ENCODE data around the gene UBN2. TPM values are rescaled to one million over a fixed set of nuclear protein-coding genes. Genes with fewer than 3 reads are reported as not detected.

The UBN2 gene
- total RNA-seq, 4 donors from 2014 or later, result 3.6 to 40.5 (median 17.5) TPM

DNA sequence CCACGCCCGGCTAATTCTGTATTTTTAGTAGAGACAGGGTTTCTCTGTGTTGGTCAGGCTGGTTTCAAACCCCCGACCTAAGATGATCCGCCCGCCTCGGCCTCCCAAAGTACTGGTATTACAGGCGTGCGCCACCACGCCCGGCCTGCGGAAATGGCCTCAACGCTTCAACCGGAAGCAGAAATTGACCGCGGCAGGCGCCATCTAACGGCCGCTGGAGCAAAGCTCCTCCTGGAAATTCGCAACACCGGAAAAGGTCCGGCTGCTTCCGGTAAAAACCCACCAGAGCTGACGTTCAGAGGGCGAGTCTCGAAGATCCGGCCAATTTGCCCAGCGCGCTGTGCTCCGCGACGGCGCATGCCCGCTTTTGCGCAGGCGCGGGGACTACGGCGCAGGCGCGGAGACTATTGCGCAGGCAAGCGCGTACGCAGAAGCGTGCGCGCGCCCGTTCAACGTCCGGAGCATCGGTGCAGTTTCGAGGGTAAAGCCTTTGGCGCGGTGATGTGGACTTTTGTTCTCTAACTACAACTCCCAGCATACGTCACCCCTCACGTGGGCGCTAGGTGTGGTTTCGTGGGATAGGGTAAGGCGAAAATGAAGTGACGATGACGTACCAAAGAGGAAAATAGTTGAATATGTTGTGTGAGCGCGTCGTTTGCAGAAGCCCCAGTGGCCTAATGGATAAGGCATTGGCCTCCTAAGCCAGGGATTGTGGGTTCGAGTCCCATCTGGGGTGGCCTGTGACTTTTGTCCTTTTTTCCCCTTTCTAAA, 109.2 kb downstream of the UBN2 start:
- intact Hi-C loops (cut with DNase I; ENCODE audit: low total_unique reads), result no loop called here
- peak; percentile 98 to 100 for DNase-seq

DNA sequence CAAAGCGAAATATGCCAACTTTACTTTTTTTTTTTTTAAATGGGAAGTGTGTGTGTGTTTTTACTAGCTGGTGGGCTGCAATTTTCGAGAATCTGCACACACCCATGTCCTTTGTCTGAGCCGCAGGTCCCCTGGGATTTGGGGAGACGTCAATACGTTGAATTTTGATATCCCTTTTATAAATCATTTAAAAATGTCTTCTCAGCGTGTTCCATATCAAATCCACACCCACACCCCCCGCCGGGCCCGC, 109.7 kb downstream of the UBN2 start:
- H3K4me3 ChIP-seq, result peak overlapping the region; percentile 81 to 96
- DNase-seq, result peak in 1 of 2 donors; percentile 82
- peak overlapping the region; percentile 97 to 100 for H3K27ac ChIP-seq
- H3K4me1 ChIP-seq, result peaks cover 0 to 3% of the 10 kb centered on the region in 2 donors
- H3K9me3 ChIP-seq, result peaks cover 0 to 5% of the 10 kb centered on the region in 2 donors
- intact Hi-C loops (cut with DNase I; ENCODE audit: low total_unique reads), result no loop called here
- TF ChIP-seq POLR2A (IDR thresholded peaks at IDR 0.05), result no peak
- TF ChIP-seq, protein P1, sequence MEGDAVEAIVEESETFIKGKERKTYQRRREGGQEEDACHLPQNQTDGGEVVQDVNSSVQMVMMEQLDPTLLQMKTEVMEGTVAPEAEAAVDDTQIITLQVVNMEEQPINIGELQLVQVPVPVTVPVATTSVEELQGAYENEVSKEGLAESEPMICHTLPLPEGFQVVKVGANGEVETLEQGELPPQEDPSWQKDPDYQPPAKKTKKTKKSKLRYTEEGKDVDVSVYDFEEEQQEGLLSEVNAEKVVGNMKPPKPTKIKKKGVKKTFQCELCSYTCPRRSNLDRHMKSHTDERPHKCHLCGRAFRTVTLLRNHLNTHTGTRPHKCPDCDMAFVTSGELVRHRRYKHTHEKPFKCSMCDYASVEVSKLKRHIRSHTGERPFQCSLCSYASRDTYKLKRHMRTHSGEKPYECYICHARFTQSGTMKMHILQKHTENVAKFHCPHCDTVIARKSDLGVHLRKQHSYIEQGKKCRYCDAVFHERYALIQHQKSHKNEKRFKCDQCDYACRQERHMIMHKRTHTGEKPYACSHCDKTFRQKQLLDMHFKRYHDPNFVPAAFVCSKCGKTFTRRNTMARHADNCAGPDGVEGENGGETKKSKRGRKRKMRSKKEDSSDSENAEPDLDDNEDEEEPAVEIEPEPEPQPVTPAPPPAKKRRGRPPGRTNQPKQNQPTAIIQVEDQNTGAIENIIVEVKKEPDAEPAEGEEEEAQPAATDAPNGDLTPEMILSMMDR (IDR thresholded peaks at IDR 0.05), result no peak
- no peaks in the 10 kb centered on the region for H3K36me3 ChIP-seq
- H3K27me3 ChIP-seq, result no peaks in the 10 kb centered on the region

More for the DNA sequence above, 109.2 kb downstream of the UBN2 start:
- H3K36me3 ChIP-seq, result no peaks in the 10 kb centered on the region
- peak overlapping the region; percentile 81 to 96 for H3K4me3 ChIP-seq
- peak overlapping the region; percentile 97 to 100 for H3K27ac ChIP-seq
- H3K9me3 ChIP-seq, result peaks cover 0 to 5% of the 10 kb centered on the region in 2 donors
- peaks cover 0 to 3% of the 10 kb centered on the region in 2 donors for H3K4me1 ChIP-seq
- peak; percentile 64 to 72 for TF ChIP-seq POLR2A (IDR thresholded peaks at IDR 0.05)
- TF ChIP-seq, protein P1 (IDR thresholded peaks at IDR 0.05), result peak; percentile 64 to 75 (median 69)
- no peaks in the 10 kb centered on the region for H3K27me3 ChIP-seq

DNA sequence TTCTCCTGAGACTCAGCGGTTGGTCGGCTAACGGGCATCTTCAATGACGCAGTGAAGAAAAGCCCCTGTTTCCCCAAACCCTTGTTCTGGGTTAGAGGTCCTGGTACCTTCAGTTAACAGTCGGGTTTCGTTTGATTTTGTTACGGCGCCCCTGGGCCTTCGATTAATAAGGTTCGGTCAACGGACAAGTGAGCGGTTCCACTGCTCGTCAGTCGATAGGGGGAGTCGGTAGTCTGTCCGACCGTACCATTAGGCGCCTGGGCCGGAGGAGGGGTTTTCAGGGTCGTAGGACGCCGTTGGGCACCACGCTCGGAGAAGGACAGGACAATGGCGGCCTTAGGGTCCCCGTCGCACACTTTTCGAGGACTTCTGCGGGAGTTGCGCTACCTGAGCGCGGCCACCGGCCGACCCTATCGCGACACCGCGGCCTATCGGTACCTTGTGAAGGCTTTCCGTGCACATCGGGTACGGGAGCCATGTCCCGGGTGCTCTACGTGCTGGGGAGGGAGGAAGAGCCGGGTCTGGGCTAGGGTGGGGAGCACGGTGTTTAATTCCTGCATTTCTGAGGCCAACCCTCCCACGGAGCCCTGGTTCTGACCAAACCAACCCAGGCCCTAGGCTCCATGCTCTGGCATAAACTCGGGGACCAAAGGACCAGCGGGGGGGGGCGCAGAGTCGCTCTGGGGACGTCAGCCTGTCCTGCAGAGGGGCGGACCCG, 110.2 kb downstream of the UBN2 start, which contains the start of gene FMC1:
TSS of gene FMC1 (plus strand) at position 280 of the 718 bp plus-strand sequence. CDS start at position 328, 48 bp downstream.
- intact Hi-C loops (cut with DNase I; ENCODE audit: low total_unique reads), result no loop called here
- DNase-seq, result peak; percentile 90 to 95
- H3K9me3 ChIP-seq, result peaks cover 0 to 5% of the 10 kb centered on the region in 2 donors
- H3K4me3 ChIP-seq, result peak within 1 kb of the TSS; percentile 81 to 96
- peaks cover 0 to 3% of the 10 kb centered on the region in 2 donors for H3K4me1 ChIP-seq
- TF ChIP-seq, protein P1 (IDR thresholded peaks at IDR 0.05), result peak; percentile 17 to 62 (median 32)
- peak; percentile 77 for TF ChIP-seq POLR2A (IDR thresholded peaks at IDR 0.05)
- H3K27me3 ChIP-seq, result no peaks in the 10 kb centered on the region
- H3K27ac ChIP-seq, result peak within 1 kb of the TSS; percentile 97 to 100
- H3K36me3 ChIP-seq, result no peaks in the 10 kb centered on the region

DNA sequence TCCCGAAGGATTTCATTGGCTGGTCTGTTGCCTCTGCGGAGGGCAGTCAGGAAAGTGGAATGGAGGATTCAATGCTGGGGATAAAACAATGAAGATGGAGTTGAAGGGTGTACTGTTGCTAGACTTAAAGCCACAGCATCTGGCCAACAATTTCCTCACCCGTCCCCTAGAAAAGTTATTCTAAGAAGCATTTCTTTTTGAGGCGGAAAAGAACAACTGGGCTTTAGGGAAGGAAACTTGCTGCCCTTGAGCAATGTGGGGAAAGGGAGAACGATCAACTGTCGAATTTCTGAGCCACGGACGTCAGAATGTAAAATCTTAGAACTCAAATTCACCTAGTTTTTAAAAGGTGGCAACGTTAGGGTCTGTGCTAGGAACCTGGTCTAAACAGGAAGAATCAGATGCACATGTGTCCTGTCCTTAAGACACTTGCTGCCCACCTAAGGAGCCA, 110.8 kb downstream of the UBN2 start:
- no peaks in the 10 kb centered on the region for H3K27me3 ChIP-seq
- peak overlapping the region; percentile 81 to 96 for H3K4me3 ChIP-seq
- intact Hi-C loops (cut with DNase I; ENCODE audit: low total_unique reads), result no loop called here
- H3K4me1 ChIP-seq, result peaks cover 0 to 3% of the 10 kb centered on the region in 2 donors
- H3K36me3 ChIP-seq, result no peaks in the 10 kb centered on the region
- no peak for TF ChIP-seq POLR2A (IDR thresholded peaks at IDR 0.05)
- TF ChIP-seq, protein P1 (IDR thresholded peaks at IDR 0.05), result no peak
- no peak for DNase-seq
- H3K27ac ChIP-seq, result peak overlapping the region; percentile 97 to 100
- peaks cover 0 to 5% of the 10 kb centered on the region in 2 donors for H3K9me3 ChIP-seq

DNA sequence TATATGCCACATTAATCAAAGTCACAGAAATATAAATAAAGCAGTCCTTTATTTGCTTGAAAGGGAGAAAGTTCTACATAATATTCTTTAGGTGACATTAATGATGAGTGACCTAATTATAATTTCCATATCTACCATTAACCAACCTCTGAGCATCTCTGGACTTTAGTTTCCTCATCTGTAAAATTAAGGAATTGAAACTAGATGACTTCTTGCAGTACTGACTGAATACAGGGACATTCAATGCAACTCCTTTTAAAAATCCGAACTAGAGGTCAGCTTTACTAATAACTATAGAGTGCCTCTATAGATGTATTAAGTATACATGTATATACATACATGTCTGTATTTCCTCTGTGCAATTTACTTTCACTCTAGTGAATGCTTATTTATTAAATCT, 114.0 kb downstream of the UBN2 start:
- intact Hi-C loops (cut with DNase I; ENCODE audit: low total_unique reads), result no loop called here
- no peak for TF ChIP-seq POLR2A (IDR thresholded peaks at IDR 0.05)
- TF ChIP-seq, protein P1 (IDR thresholded peaks at IDR 0.05), result no peak
- Histone ChIP-seq H3K27me3 (no peaks in the 10 kb centered on the region), H3K9me3 (no peaks in the 10 kb centered on the region), H3K4me1 (peaks cover 0 to 3% of the 10 kb centered on the region in 2 donors), H3K27ac (no peak overlapping the region), H3K4me3 (no peak overlapping the region), H3K36me3 (no peaks in the 10 kb centered on the region)
- DNase-seq, result no peak
